K562 (cell line): ENCODE measurements around the gene TOM1L2. TPM values are rescaled to one million over a fixed set of nuclear protein-coding genes. Genes with fewer than 3 reads are reported as not detected.
A peak's percentile ranks its signal among the peaks of the same experiment; 100 is the strongest.

Experiments
- AFF4 ChIP-seq: sonication (generic); formaldehyde crosslinking; IDR thresholded peaks from 2 replicates; pipeline ENCODE4 v1.8.0; 2023; ENCODE audit warnings: mild to moderate bottlenecking, missing genetic modification reagents
- ARID3A ChIP-seq: IDR thresholded peaks from 2 replicates; pipeline ENCODE4 v1.6.1; 2012; ENCODE audit warnings: low read depth, low read length, improper control_type of control experiment, borderline replicate concordance
- BRD9 ChIP-seq: fragments of 450-650 bp; IDR thresholded peaks from 2 replicates; pipeline ENCODE4 v1.6.1; 2018; ENCODE audit warnings: low read depth; ENCODE audit not compliant: partially characterized antibody
- GABPB2 ChIP-seq: fragments of 250-450 bp; sonication (Bioruptor Pico); conservative IDR thresholded peaks from 2 replicates; pipeline ENCODE4 v1.5.1; 2021; ENCODE audit warnings: mild to moderate bottlenecking
- HDAC1 ChIP-seq, 2 experiments: fragments of 450-650 bp; IDR thresholded peaks; 2 replicates each; pipeline ENCODE4 v1.6.1; 2016 to 2017; ENCODE audit warnings: inconsistent platforms in 1 of 2, mild to moderate bottlenecking in 1 of 2, moderate library complexity in 1 of 2
- HDAC2 ChIP-seq: fragments of 450-650 bp; IDR thresholded peaks from 2 replicates; pipeline ENCODE4 v1.6.1; 2016; ENCODE audit warnings: mild to moderate bottlenecking
- KLF16 ChIP-seq: IDR thresholded peaks from 2 replicates; pipeline ENCODE4 v1.6.1; 2016; ENCODE audit warnings: antibody characterized with exemption
- MYNN ChIP-seq, 2 experiments: sonication (generic); formaldehyde crosslinking in 1 of 2; IDR thresholded peaks; 2 replicates each; pipeline versions ENCODE4 v1.5.0 to v1.6.1; 2016 to 2020; ENCODE audit warnings: antibody characterized with exemption in 1 of 2, missing genetic modification reagents in 1 of 2
- NR1H2 ChIP-seq: sonication (generic); formaldehyde crosslinking; IDR thresholded peaks from 2 replicates; pipeline ENCODE4 v1.4.0; 2020; ENCODE audit warnings: mild to moderate bottlenecking, missing genetic modification reagents
- NR2C2 ChIP-seq, 2 experiments: fragments of 200-800 bp in 1 of 2; sonication (Bioruptor generic) in 1 of 2; sonication (generic) in 1 of 2; formaldehyde crosslinking in 1 of 2; IDR thresholded peaks; 2 replicates each; pipeline versions ENCODE4 v1.6.1 to v1.8.0; 2016 to 2022; ENCODE audit warnings: mild to moderate bottlenecking in 1 of 2, missing compliant biosample characterization in 1 of 2, missing genetic modification characterization in 1 of 2, missing genetic modification reagents in 1 of 2
- RAD21 ChIP-seq, 2 experiments: fragments of 250-450 bp in 1 of 2; fragments of 450-650 bp in 1 of 2; sonication (Bioruptor Pico) in 1 of 2; formaldehyde crosslinking in 1 of 2; IDR thresholded peaks in 1 of 2; conservative IDR thresholded peaks in 1 of 2; 2 replicates each; pipeline versions ENCODE4 v1.4.0 to v1.8.0; 2020 to 2022; ENCODE audit warnings: mild to moderate bottlenecking in 2 of 2, moderate library complexity in 1 of 2
- RBBP5 ChIP-seq: fragments of 200-600 bp; sonication (generic); IDR thresholded peaks from 2 replicates; pipeline ENCODE4 v1.6.1; 2012; ENCODE audit warnings: borderline replicate concordance, mild to moderate bottlenecking, low read length, control low read depth, inconsistent platforms; ENCODE audit not compliant: insufficient read depth, poor library complexity, severe bottlenecking
- RBM25 ChIP-seq: fragments of 200-400 bp; formaldehyde crosslinking; IDR thresholded peaks from 2 replicates; pipeline ENCODE4 v1.6.1; 2018; ENCODE audit warnings: low read length, low read depth, moderate library complexity; ENCODE audit not compliant: severe bottlenecking
- SMAD3 ChIP-seq: fragments of 450-650 bp; formaldehyde crosslinking; conservative IDR thresholded peaks from 2 replicates; pipeline ENCODE4 v1.4.0; 2020; ENCODE audit warnings: mild to moderate bottlenecking
- SMAD4 ChIP-seq: fragments of 250-450 bp; sonication (Bioruptor Pico); conservative IDR thresholded peaks from 2 replicates; pipeline ENCODE4 v1.8.0; 2021; ENCODE audit warnings: inconsistent platforms, mild to moderate bottlenecking, moderate library complexity
- SNRNP70 ChIP-seq: fragments of 200-400 bp; formaldehyde crosslinking; optimal IDR thresholded peaks from 2 replicates; pipeline ENCODE3; 2017; ENCODE audit warnings: low read depth, low read length
- ZFX ChIP-seq: sonication (generic); formaldehyde crosslinking; IDR thresholded peaks from 2 replicates; pipeline ENCODE4 v1.8.0; 2022; ENCODE audit warnings: mild to moderate bottlenecking, missing genetic modification reagents, moderate library complexity
- ZNF583 ChIP-seq: fragments of 250-450 bp; sonication (Bioruptor Pico); IDR thresholded peaks from 2 replicates; pipeline ENCODE4 v1.4.0; 2020
- ZNF740 ChIP-seq, 3 experiments: fragments of 200-800 bp in 1 of 3; sonication (Bioruptor generic) in 1 of 3; sonication (generic) in 1 of 3; formaldehyde crosslinking in 1 of 3; IDR thresholded peaks; 2 replicates each; pipeline versions ENCODE4 v1.6.1 to v1.8.0; 2016 to 2022; ENCODE audit warnings: mild to moderate bottlenecking in 2 of 3, missing compliant biosample characterization in 2 of 3, missing genetic modification characterization in 2 of 3, missing genetic modification reagents in 1 of 3
- polyA plus RNA-seq, 8 experiments: library from polyadenylated mRNA; depleted of rRNA in 4 of 8; stranded (reverse) in 5 of 8; unstranded in 3 of 8; fragments of >200 nt; fragmentation: Nextera tagmentation in 2 of 8; fragmentation: Illumina TruSeq in 1 of 8; extraction: Ambion mirVana in 2 of 8; extraction: Trizol in 1 of 8; gene quantifications; 2 replicates each; pipeline versions ENCODE4 v1.2.1 to v1.2.3, GENCODE V29; 2011 to 2014; ENCODE audit warnings: inconsistent platforms in 1 of 8, missing spikeins in 1 of 8
- total RNA-seq, 7 experiments: library from RNA; depleted of rRNA in 6 of 7; stranded (reverse); fragments of >200 nt in 6 of 7; fragmentation: Illumina TruSeq in 2 of 7; extraction: Trizol in 2 of 7; gene quantifications; 2 replicates each; pipeline versions ENCODE4 v1.2.1 to v1.2.3, GENCODE V29; 2011 to 2021; ENCODE audit warnings: low replicate concordance in 1 of 7

Gene TOM1L2
- total and polyA plus RNA-seq, 9 of the 15 experiments (the other 6 are each of a cell fraction or from before 2014, with no cell fraction given) = 0.07 to 6.0 (median 2.5) TPM

- no peak for TF ChIP-seq NR2C2 (CRISPR knock-in tag; IDR thresholded peaks at IDR 0.05)
- TF ChIP-seq NR2C2 (tag; IDR thresholded peaks at IDR 0.05) = peak; percentile 52; the same call in 1 of the 2 replicates
- TF ChIP-seq ZNF740 (CRISPR knock-in tag; IDR thresholded peaks at IDR 0.05) = no peak
- TF ChIP-seq ZNF740 (tag; IDR thresholded peaks at IDR 0.05) = 0 out of 4 replicates have a peak, but pooled peaks of 1 of the 2 experiments have one; percentile 32
- 0 out of 2 replicates have a peak, but pooled peaks have one; percentile 21 for TF ChIP-seq SMAD3 (CRISPR knock-in tag)
- peak; percentile 4 for TF ChIP-seq RBBP5
- peak; percentile 9; the same call in 1 of the 2 replicates for TF ChIP-seq HDAC2
- no peak for TF ChIP-seq SNRNP70
- peak; percentile 72 for TF ChIP-seq BRD9
- TF ChIP-seq ZFX (CRISPR knock-in tag) = peak; percentile 53; the same call in 1 of the 2 replicates
- TF ChIP-seq AFF4 = peak; percentile 14; the same call in 1 of the 2 replicates
- peak; percentile 42; the same call in 1 of the 2 replicates for TF ChIP-seq ARID3A
- peak; percentile 99 for TF ChIP-seq NR1H2 (CRISPR knock-in tag)
- TF ChIP-seq HDAC1 (IDR thresholded peaks at IDR 0.05) = 0 out of 4 replicates have a peak, but pooled peaks of 1 of the 2 experiments have one; percentile 36
- TF ChIP-seq RBM25 = no peak
- TF ChIP-seq ZNF583 (CRISPR knock-in tag) = 0 out of 2 replicates have a peak, but pooled peaks have one; percentile 25
- 0 out of 2 replicates have a peak, but pooled peaks have one; percentile 62 for TF ChIP-seq MYNN (IDR thresholded peaks at IDR 0.05)
- TF ChIP-seq MYNN (CRISPR knock-in tag; IDR thresholded peaks at IDR 0.05) = no peak
- TF ChIP-seq RAD21 (CRISPR knock-in tag; conservative IDR thresholded peaks at IDR 0.05 in 1 of 2, IDR thresholded peaks at IDR 0.05 in 1 of 2) = no peak
- TF ChIP-seq GABPB2 = no peak
- 0 out of 2 replicates have a peak, but pooled peaks have one; percentile 14 for TF ChIP-seq KLF16
- TF ChIP-seq SMAD4 (CRISPR knock-in tag) = peak; percentile 69
Measured at GRCh38 chr17:17824119-17824782, 147.9 kb downstream of the TOM1L2 start (continued).
